ENCODE measurements around the gene LRP1-AS. TPM values are rescaled to one million over a fixed set of nuclear protein-coding genes. Genes with fewer than 3 reads are reported as not detected.

LRP1-AS gene
- total RNA-seq, 2 donors from 2014 or later: not detected

DNA sequence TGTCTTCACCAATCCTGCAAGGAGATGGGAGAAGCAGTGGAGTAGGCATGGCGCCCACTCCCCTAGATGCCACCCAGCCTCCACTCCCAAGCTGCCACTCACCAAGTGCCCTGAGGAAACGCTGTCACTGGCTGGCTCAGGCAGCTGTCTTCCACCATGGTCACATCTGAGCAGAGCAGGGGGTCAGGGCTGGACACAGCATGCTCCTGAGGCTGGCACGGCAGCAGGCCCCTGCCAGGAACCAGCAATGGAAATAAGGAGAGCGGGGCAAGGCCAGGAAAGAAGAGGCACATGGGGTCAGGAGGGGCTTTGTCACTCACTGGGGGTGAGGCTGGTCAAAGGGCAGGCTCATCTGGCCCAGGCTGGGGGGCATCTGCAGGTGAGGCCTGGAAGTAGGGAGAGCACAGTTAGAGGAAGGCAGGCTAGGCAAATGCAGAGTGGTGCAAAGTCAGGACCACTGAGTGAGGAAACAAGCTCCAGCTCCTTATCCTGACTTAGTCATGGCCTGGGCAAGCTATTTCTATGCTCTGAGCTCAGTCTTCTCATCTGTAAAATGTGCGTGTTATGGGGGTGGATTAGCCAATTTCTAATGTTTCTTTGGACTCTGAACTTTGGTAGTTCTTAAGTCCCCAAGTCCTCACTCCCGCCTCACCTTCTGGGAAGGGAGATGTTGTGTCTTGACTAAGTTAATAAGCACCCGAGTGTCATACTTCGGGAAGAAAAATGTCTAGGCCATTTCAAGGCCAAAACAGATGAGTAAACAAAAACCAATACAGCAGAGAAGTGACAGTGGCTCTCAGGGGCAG, 50.5 kb downstream of the LRP1-AS start:
- no peaks in the 10 kb centered on the region for H3K9me3 ChIP-seq
- H3K4me3 ChIP-seq: no peak overlapping the region
- DNase-seq (ENCODE audit: low spot score): no peak
- no peaks in the 10 kb centered on the region for H3K27me3 ChIP-seq (replicated peaks; ENCODE audit: insufficient read depth)
- TF ChIP-seq, protein P1, sequence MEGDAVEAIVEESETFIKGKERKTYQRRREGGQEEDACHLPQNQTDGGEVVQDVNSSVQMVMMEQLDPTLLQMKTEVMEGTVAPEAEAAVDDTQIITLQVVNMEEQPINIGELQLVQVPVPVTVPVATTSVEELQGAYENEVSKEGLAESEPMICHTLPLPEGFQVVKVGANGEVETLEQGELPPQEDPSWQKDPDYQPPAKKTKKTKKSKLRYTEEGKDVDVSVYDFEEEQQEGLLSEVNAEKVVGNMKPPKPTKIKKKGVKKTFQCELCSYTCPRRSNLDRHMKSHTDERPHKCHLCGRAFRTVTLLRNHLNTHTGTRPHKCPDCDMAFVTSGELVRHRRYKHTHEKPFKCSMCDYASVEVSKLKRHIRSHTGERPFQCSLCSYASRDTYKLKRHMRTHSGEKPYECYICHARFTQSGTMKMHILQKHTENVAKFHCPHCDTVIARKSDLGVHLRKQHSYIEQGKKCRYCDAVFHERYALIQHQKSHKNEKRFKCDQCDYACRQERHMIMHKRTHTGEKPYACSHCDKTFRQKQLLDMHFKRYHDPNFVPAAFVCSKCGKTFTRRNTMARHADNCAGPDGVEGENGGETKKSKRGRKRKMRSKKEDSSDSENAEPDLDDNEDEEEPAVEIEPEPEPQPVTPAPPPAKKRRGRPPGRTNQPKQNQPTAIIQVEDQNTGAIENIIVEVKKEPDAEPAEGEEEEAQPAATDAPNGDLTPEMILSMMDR (IDR thresholded peaks at IDR 0.05): no peak
- TF ChIP-seq POLR2AphosphoS5 (IDR thresholded peaks at IDR 0.05): no peak
- TF ChIP-seq POLR2A (IDR thresholded peaks at IDR 0.05): no peak
- peaks cover 23% of the 10 kb centered on the region for H3K4me1 ChIP-seq (replicated peaks)
- WGBS: 71% methylated on average over 8 of the region's 8 CpGs
- peak overlapping the region; percentile 64 to 99 for H3K27ac ChIP-seq
- intact Hi-C loops (cut with DNase I): no loop called here
- H3K36me3 ChIP-seq: peaks cover 14 to 15% of the 10 kb centered on the region in 2 donors

DNA sequence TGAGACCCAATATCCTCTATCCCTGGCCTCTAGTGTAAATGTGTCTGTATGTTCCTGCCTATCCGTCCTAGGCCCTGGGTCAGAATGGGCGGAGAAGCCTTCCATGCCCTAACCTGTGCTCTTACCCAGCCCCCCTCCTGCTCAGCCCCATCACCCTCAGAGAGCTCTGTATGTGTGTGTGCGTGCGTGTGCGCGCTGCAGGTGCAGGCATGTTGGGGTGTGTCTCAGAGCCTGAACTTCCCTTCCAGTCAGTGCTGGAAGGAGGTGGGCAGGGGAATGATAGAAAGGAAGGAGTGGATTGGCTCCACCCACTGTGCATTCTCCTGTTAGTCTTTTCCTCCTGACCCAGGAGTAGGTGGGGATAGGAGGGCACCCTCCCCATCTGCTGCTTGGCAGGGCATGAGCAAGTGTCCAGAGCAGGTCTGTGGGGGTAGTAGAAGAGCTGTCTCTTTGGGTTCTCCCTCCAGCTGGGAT, 51.3 kb downstream of the LRP1-AS start:
- TF ChIP-seq, protein P1 (IDR thresholded peaks at IDR 0.05): no peak
- TF ChIP-seq POLR2AphosphoS5 (IDR thresholded peaks at IDR 0.05) (peak; percentile 92), POLR2A (IDR thresholded peaks at IDR 0.05) (peak; percentile 53)
- no peaks in the 10 kb centered on the region for H3K9me3 ChIP-seq
- intact Hi-C loops (cut with DNase I): no loop called here
- H3K4me3 ChIP-seq: no peak overlapping the region
- 51% methylated on average over 6 of the region's 6 CpGs for WGBS
- H3K36me3 ChIP-seq: peaks cover 14 to 15% of the 10 kb centered on the region in 2 donors
- H3K4me1 ChIP-seq (replicated peaks): peaks cover 30% of the 10 kb centered on the region
- DNase-seq (ENCODE audit: low spot score): peak; percentile 86
- no peaks in the 10 kb centered on the region for H3K27me3 ChIP-seq (replicated peaks; ENCODE audit: insufficient read depth)
- peak overlapping the region; percentile 79 to 99 for H3K27ac ChIP-seq

DNA sequence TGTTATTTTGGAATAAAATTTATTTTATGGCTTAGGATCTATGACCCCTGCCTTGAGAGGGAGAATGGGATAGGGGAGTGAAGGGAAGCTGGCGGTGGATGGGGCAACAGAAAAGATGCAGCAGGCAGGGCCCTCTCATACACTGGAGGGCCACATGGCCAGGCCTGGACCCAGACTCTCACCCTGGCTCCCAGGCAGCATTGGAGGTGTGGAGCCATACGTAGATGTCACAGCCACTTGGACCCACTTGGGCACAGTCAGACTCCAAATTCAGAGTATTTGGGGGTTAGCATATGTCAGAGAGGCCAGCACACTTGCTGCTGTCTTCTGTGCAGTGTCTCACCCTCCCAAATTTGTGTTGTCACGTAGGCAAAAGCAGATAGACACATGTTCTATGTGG, 52.0 kb downstream of the LRP1-AS start:
- no peak for TF ChIP-seq POLR2AphosphoS5 (IDR thresholded peaks at IDR 0.05)
- TF ChIP-seq, protein P1 (IDR thresholded peaks at IDR 0.05): no peak
- no peak for TF ChIP-seq POLR2A (IDR thresholded peaks at IDR 0.05)
- 59% methylated on average over 3 of the region's 3 CpGs for WGBS
- Histone ChIP-seq H3K27ac (peak overlapping the region; percentile 79 to 99), H3K4me1 (replicated peaks) (peaks cover 34% of the 10 kb centered on the region), H3K9me3 (no peaks in the 10 kb centered on the region), H3K4me3 (no peak overlapping the region), H3K36me3 (peaks cover 14 to 15% of the 10 kb centered on the region in 2 donors), H3K27me3 (replicated peaks; ENCODE audit: insufficient read depth) (no peaks in the 10 kb centered on the region)
- DNase-seq (ENCODE audit: low spot score): no peak
- intact Hi-C loops (cut with DNase I): loop anchor here (2.0 kb wide), 1 partner anchor 15 kb away; the partner anchor contains the start of gene STAT6

MicroRNA genes within 50 kb of the gene (microRNA counts, 767-probe panel; counts per million panel counts)
- microRNA hsa-miR-1228-3p: 0 to 431 counts per million in 2 donors

Small RNAs within 50 kb of the gene (microRNA-seq; reads per million reads assigned to microRNA genes)
- not detected for gene MIR1228

Small RNAs within 50 kb of the gene (small RNA-seq; reads per million reads assigned to genes)
- gene MIR1228: 0.10 to 0.19 reads per million in 2 donors

Other genes with a start within 250 kb of the LRP1-AS start
- gene SDR9C7, start 213.2 kb downstream of the LRP1-AS start, total RNA-seq: 1 to 10 TPM in 1 of 2 donors, not detected in 1; 1.1 TPM
- 1 to 10 TPM; 4.4 to 7.8 TPM for gene RDH16, start 190.0 kb downstream of the LRP1-AS start, total RNA-seq
- 10 to 100 TPM in 1 of 2 donors, 1 to 10 TPM in 1; 5.8 to 15.6 TPM for gene ZBTB39, start 141.1 kb downstream of the LRP1-AS start, total RNA-seq
- not detected for gene TAC3, start 131.1 kb downstream of the LRP1-AS start, total RNA-seq
- under 1 TPM; 0.09 to 0.74 TPM for gene MYO1A, start 97.5 kb downstream of the LRP1-AS start, total RNA-seq
- gene NEMP1, start 68.8 kb downstream of the LRP1-AS start, total RNA-seq: 10 to 100 TPM; 10.8 to 13.0 TPM
- 10 to 100 TPM; 19.0 to 65.5 TPM for gene NAB2, start 58.5 kb downstream of the LRP1-AS start, total RNA-seq
- 100 to 1,000 TPM; 124 to 237 TPM for gene STAT6, start 36.3 kb downstream of the LRP1-AS start, total RNA-seq
- 100 to 1,000 TPM in 1 of 2 donors, 10 to 100 TPM in 1; 53.5 to 198 TPM for gene LRP1, start 19.1 kb downstream of the LRP1-AS start, total RNA-seq
- 10 to 100 TPM; 10.2 to 18.1 TPM for gene NXPH4, start 69.2 kb upstream of the LRP1-AS start, total RNA-seq
- gene SHMT2, start 82.1 kb upstream of the LRP1-AS start, total RNA-seq: 10 to 100 TPM; 49.6 to 51.4 TPM
- gene STAC3, start 103.6 kb upstream of the LRP1-AS start, total RNA-seq: 10 to 100 TPM in 1 of 2 donors, 1 to 10 TPM in 1; 4.8 to 20.9 TPM

Data from prostate gland (tissue), 2 donors.